ENCODE results near the gene HECA.

DNA sequence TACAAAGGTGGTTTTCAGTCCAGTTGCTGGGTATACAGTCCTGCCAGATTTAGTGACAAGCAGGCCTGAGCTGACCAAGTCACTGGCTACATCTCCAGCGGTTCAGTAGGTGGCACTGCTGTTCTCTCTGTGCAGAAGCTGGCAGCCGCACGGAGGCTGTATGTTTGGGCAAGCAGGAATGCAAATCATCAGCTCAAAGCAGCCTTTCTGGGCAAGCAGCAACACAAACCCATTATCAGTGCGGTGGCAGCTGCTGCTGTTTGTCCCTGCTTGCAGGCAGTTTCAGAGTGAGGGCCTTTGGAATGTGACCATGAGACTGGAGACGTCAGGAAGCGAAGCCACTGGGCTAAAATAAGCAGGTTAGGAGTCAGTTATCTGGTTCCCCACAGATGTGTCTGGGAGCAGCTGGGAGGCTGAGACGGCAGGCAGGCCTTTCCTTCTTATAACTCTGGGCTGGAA is 84.4 kb downstream of the HECA start:
- TF ChIP-seq, protein P1, sequence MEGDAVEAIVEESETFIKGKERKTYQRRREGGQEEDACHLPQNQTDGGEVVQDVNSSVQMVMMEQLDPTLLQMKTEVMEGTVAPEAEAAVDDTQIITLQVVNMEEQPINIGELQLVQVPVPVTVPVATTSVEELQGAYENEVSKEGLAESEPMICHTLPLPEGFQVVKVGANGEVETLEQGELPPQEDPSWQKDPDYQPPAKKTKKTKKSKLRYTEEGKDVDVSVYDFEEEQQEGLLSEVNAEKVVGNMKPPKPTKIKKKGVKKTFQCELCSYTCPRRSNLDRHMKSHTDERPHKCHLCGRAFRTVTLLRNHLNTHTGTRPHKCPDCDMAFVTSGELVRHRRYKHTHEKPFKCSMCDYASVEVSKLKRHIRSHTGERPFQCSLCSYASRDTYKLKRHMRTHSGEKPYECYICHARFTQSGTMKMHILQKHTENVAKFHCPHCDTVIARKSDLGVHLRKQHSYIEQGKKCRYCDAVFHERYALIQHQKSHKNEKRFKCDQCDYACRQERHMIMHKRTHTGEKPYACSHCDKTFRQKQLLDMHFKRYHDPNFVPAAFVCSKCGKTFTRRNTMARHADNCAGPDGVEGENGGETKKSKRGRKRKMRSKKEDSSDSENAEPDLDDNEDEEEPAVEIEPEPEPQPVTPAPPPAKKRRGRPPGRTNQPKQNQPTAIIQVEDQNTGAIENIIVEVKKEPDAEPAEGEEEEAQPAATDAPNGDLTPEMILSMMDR (conservative IDR thresholded peaks at IDR 0.05) = peak; percentile 86
- TF ChIP-seq EZH2 (IDR thresholded peaks at IDR 0.05; ENCODE audit: low read depth) = no peak

Data from PC-9 (cell line).